Esophagus muscularis mucosa (tissue), 3 donors: Measurements from ENCODE around the gene IL1R2.

Source experiments
- CTCF ChIP-seq, 3 experiments: fragments of 200-600 bp in 2 of 3; fragments of 450-650 bp in 1 of 3; sonication (generic) in 2 of 3; IDR thresholded peaks; one replicate each; pipeline ENCODE4 v1.5.1; 2017 to 2019; ENCODE audit warnings: antibody characterized with exemption in 3 of 3, mild to moderate bottlenecking in 2 of 3, moderate library complexity in 1 of 3
- POLR2A ChIP-seq: fragments of 450-650 bp; IDR thresholded peaks from one replicate; pipeline ENCODE4 v1.6.1; 2017; ENCODE audit warnings: antibody characterized with exemption, moderate library complexity, mild to moderate bottlenecking, low read depth
- POLR2AphosphoS5 ChIP-seq, 2 donors: sonication (generic); formaldehyde crosslinking; IDR thresholded peaks; one replicate each; pipeline ENCODE4 v1.6.1; 2017; ENCODE audit warnings: antibody characterized with exemption in 2 of 2

- TF ChIP-seq CTCF (IDR thresholded peaks at IDR 0.05) (no peak), POLR2AphosphoS5 (IDR thresholded peaks at IDR 0.05) (no peak), POLR2A (no peak)
These were observed 7.4 kb downstream of the IL1R2 start for GRCh38 chr2:101998896-101999789.
